H1 (cell line): ENCODE data around the gene ALAS1. TPM values are rescaled to one million over a fixed set of nuclear protein-coding genes. Genes with fewer than 3 reads are reported as not detected.

Experiments
- CTCF ChIA-PET: fragments of 300-600 bp; sonication (Branson Sonifier 250); formaldehyde crosslinking; loops from one replicate; lab custom pipeline; 2021; ENCODE audit not compliant: partially characterized antibody; lab: Charles Lee
- POLR2A ChIA-PET: fragments of 300-600 bp; sonication (Branson Sonifier 250); formaldehyde crosslinking; loops from one replicate; lab custom pipeline; 2021; ENCODE audit warnings: inconsistent platforms; ENCODE audit not compliant: partially characterized antibody; lab: Charles Lee
- DNase-seq, 2 experiments: peaks; one replicate each; pipeline versions ENCODE4 v3.0.0 to v3.0.0-alpha.2; 2010 to 2022; ENCODE audit warnings: low spot score in 2 of 2, low read depth in 1 of 2, mixed read lengths in 1 of 2
- FAIRE-seq: peaks from 2 replicates; lab custom pipeline; 2011; peaks lifted over from hg19 to GRCh38; lab: Jason Lieb, UNC
- H2AFZ ChIP-seq: 2 replicates; pipeline ENCODE4 v1.8.1; 2012; ENCODE audit warnings: low read length, inconsistent platforms
- H2AK5ac ChIP-seq: 2 replicates; pipeline ENCODE4 v1.6.1; 2013; ENCODE audit warnings: low read depth, low read length
- H2BK120ac ChIP-seq: replicated peaks from 2 replicates; pipeline ENCODE3; 2013; ENCODE audit warnings: low read depth, low read length, inconsistent platforms
- H2BK12ac ChIP-seq: 2 replicates; pipeline ENCODE4 v1.6.1; 2013; ENCODE audit warnings: low read depth, low read length
- H2BK15ac ChIP-seq: 2 replicates; pipeline ENCODE4 v1.6.1; 2013; ENCODE audit warnings: low read length
- H2BK20ac ChIP-seq: 2 replicates; pipeline ENCODE4 v1.6.1; 2013; ENCODE audit warnings: low read length
- H2BK5ac ChIP-seq: 2 replicates; pipeline ENCODE4 v1.6.1; 2013; ENCODE audit warnings: low read depth, low read length
- H3K14ac ChIP-seq: 2 replicates; pipeline ENCODE4 v1.6.1; 2013; ENCODE audit warnings: inconsistent platforms; ENCODE audit not compliant: insufficient read length
- H3K18ac ChIP-seq: 2 replicates; pipeline ENCODE4 v1.6.1; 2013; ENCODE audit warnings: low read length; ENCODE audit errors: extremely low read depth
- H3K23ac ChIP-seq: 2 replicates; pipeline ENCODE4 v1.6.1; 2013; ENCODE audit warnings: inconsistent platforms; ENCODE audit not compliant: insufficient read length
- H3K23me2 ChIP-seq: 2 replicates; pipeline ENCODE4 v1.6.1; 2013; ENCODE audit warnings: low read depth, low read length
- H3K27ac ChIP-seq: 2 replicates; pipeline ENCODE4 v1.6.1; 2011; ENCODE audit warnings: low read depth, low read length, inconsistent platforms
- H3K27me3 ChIP-seq, 4 experiments: replicated peaks in 1 of 4; 1 replicate in 1 of 4; 2 replicates in 3 of 4; pipeline versions ENCODE4 v1.6.1 to v1.8.1; 2011 to 2013; ENCODE audit warnings: low read length in 3 of 4, mild to moderate bottlenecking in 3 of 4, inconsistent platforms in 2 of 4, mixed read lengths in 2 of 4, moderate library complexity in 1 of 4; ENCODE audit not compliant: control insufficient read depth in 3 of 4, insufficient read depth in 3 of 4; ENCODE audit errors: extremely low read depth in 1 of 4
- H3K36me3 ChIP-seq, 4 experiments: 2 replicates each; pipeline versions ENCODE4 v1.6.1 to v1.8.1; 2011 to 2013; ENCODE audit warnings: mild to moderate bottlenecking in 4 of 4, low read length in 3 of 4, moderate library complexity in 2 of 4, control low read depth in 1 of 4, inconsistent platforms in 1 of 4; ENCODE audit not compliant: insufficient read depth in 4 of 4, control insufficient read depth in 2 of 4
- H3K4ac ChIP-seq: replicated peaks from 2 replicates; pipeline ENCODE3; 2013; ENCODE audit warnings: low read length, low read depth, mixed read lengths, inconsistent platforms; ENCODE audit not compliant: insufficient read length
- H3K4me1 ChIP-seq, 4 experiments: replicated peaks in 1 of 4; 1 replicate in 1 of 4; 2 replicates in 3 of 4; pipeline versions ENCODE4 v1.6.1 to v1.8.1; 2011 to 2013; ENCODE audit warnings: low read length in 3 of 4, inconsistent platforms in 2 of 4, mixed read lengths in 1 of 4; ENCODE audit not compliant: insufficient read depth in 4 of 4, control insufficient read depth in 3 of 4
- H3K4me2 ChIP-seq, 2 experiments: 2 replicates each; pipeline versions ENCODE4 v1.6.1 to v1.8.1; 2011 to 2013; ENCODE audit warnings: low read depth in 2 of 2, low read length in 2 of 2, control low read depth in 1 of 2, inconsistent platforms in 1 of 2, mild to moderate bottlenecking in 1 of 2; ENCODE audit not compliant: insufficient read depth in 1 of 2
- H3K4me3 ChIP-seq, 4 experiments: fragments of 200-600, 300-600 bp in 1 of 4; sonication (generic), shearing (Covaris generic), sonication (Bioruptor Twin) in 1 of 4; 2 replicates each; pipeline versions ENCODE4 v1.5.1 to v1.8.1; 2011 to 2016; ENCODE audit warnings: low read length in 4 of 4, low read depth in 3 of 4, control low read depth in 2 of 4, inconsistent platforms in 2 of 4, mild to moderate bottlenecking in 2 of 4, mixed read lengths in 1 of 4, moderate library complexity in 1 of 4; ENCODE audit not compliant: insufficient read depth in 2 of 4; ENCODE audit errors: extremely low read depth in 1 of 4
- H3K56ac ChIP-seq: replicated peaks from 2 replicates; pipeline ENCODE3; 2013; ENCODE audit warnings: low read depth, mild to moderate bottlenecking, mixed read lengths, low read length, inconsistent platforms; ENCODE audit not compliant: insufficient read length
- H3K79me1 ChIP-seq: 2 replicates; pipeline ENCODE4 v1.6.1; 2013; ENCODE audit warnings: low read depth, low read length, control low read depth
- H3K79me2 ChIP-seq, 2 experiments: 2 replicates each; pipeline versions ENCODE4 v1.6.1 to v1.8.1; 2012 to 2013; ENCODE audit warnings: low read length in 2 of 2, mild to moderate bottlenecking in 2 of 2, inconsistent platforms in 1 of 2; ENCODE audit not compliant: insufficient read depth in 2 of 2, control insufficient read depth in 1 of 2
- H3K9ac ChIP-seq, 4 experiments: replicated peaks in 1 of 4; 1 replicate in 1 of 4; 2 replicates in 3 of 4; pipeline versions ENCODE4 v1.6.1 to v1.8.1; 2011 to 2013; ENCODE audit warnings: low read depth in 3 of 4, low read length in 3 of 4, control low read depth in 2 of 4, mild to moderate bottlenecking in 2 of 4, moderate library complexity in 2 of 4, inconsistent platforms in 1 of 4; ENCODE audit errors: extremely low read depth in 1 of 4
- H3K9me3 ChIP-seq, 2 experiments: 2 replicates each; pipeline versions ENCODE4 v1.6.1 to v1.8.1; 2012 to 2013; ENCODE audit warnings: mild to moderate bottlenecking in 2 of 2, moderate library complexity in 2 of 2, control low read depth in 1 of 2, inconsistent platforms in 1 of 2, low read depth in 1 of 2, low read length in 1 of 2, mixed read lengths in 1 of 2; ENCODE audit not compliant: insufficient read depth in 2 of 2
- H4K20me1 ChIP-seq, 2 experiments: replicated peaks in 1 of 2; 2 replicates each; pipeline versions ENCODE3 to v1.8.1; 2011 to 2013; ENCODE audit warnings: inconsistent platforms in 2 of 2, low read length in 2 of 2, mild to moderate bottlenecking in 1 of 2; ENCODE audit not compliant: insufficient read depth in 2 of 2, control insufficient read depth in 1 of 2
- H4K5ac ChIP-seq: 2 replicates; pipeline ENCODE4 v1.6.1; 2013; ENCODE audit warnings: low read length, low read depth, mixed read lengths, inconsistent platforms; ENCODE audit not compliant: insufficient read length
- H4K8ac ChIP-seq: 2 replicates; pipeline ENCODE4 v1.8.0; 2013; ENCODE audit warnings: mild to moderate bottlenecking, moderate library complexity, low read length, inconsistent platforms; ENCODE audit not compliant: insufficient read depth; ENCODE audit errors: extremely low read depth
- H4K91ac ChIP-seq: replicated peaks from 2 replicates; pipeline ENCODE3; 2013; ENCODE audit warnings: low read length, mixed read lengths, inconsistent platforms; ENCODE audit not compliant: insufficient read length
- CTBP2 ChIP-seq: IDR thresholded peaks from 2 replicates; pipeline ENCODE4 v1.7.0; 2011; ENCODE audit warnings: borderline replicate concordance, mild to moderate bottlenecking, moderate library complexity, mixed read lengths, low read length; ENCODE audit not compliant: insufficient read depth, insufficient read length
- JUN ChIP-seq: IDR thresholded peaks from 2 replicates; pipeline ENCODE4 v1.6.1; 2011; ENCODE audit warnings: low read depth, mild to moderate bottlenecking, improper control_type of control experiment, low read length
- MAFK ChIP-seq: IDR thresholded peaks from 2 replicates; pipeline ENCODE4 v1.6.1; 2012; ENCODE audit warnings: low read depth, mild to moderate bottlenecking, improper control_type of control experiment, low read length
- RFX5 ChIP-seq: IDR thresholded peaks from 2 replicates; pipeline ENCODE4 v1.6.1; 2011; ENCODE audit warnings: low read depth, low read length, improper control_type of control experiment, borderline replicate concordance
- RXRA ChIP-seq: IDR thresholded peaks from 2 replicates; pipeline ENCODE4 v1.6.1; 2011; ENCODE audit warnings: low read depth, mild to moderate bottlenecking, low read length, moderate library complexity; ENCODE audit not compliant: insufficient read depth
- SAP30 ChIP-seq: fragments of 300-600 bp; sonication (generic); IDR thresholded peaks from 2 replicates; pipeline ENCODE4 v1.7.1; 2012; ENCODE audit warnings: low read length, moderate library complexity, mild to moderate bottlenecking, inconsistent platforms; ENCODE audit not compliant: insufficient read depth, insufficient replicate concordance
- SIX5 ChIP-seq: IDR thresholded peaks from 2 replicates; pipeline ENCODE4 v1.6.1; 2011; ENCODE audit warnings: mild to moderate bottlenecking, low read depth, low read length
- TEAD4 ChIP-seq: IDR thresholded peaks from 2 replicates; pipeline ENCODE4 v1.6.1; 2012; ENCODE audit warnings: low read depth, low read length, inconsistent platforms, mixed read lengths
- ZNF274 ChIP-seq: IDR thresholded peaks from 2 replicates; pipeline ENCODE4 v1.7.0; 2012; ENCODE audit warnings: low read length, borderline replicate concordance; ENCODE audit errors: extremely low read depth
- WGBS, 2 experiments: shearing (Covaris generic) in 1 of 2; methylation state at CpG; one replicate each; pipeline versions ENCODE4 v1.1.6 to v1.1.7; 2013 to 2015; ENCODE audit warnings: low lambda C conversion rate in 2 of 2, mixed read lengths in 2 of 2, inconsistent platforms in 1 of 2, low coverage in 1 of 2, missing lambda C conversion rate in 1 of 2; ENCODE audit not compliant: insufficient replicate concordance in 2 of 2, insufficient coverage in 1 of 2, insufficient read length in 1 of 2; ENCODE audit errors: extremely low coverage in 1 of 2, missing lambda C conversion rate in 1 of 2; 5-methylcytosine and 5-hydroxymethylcytosine counted together
- polyA plus RNA-seq, 7 experiments: library from polyadenylated mRNA; depleted of rRNA in 3 of 7; stranded (reverse) in 5 of 7; unstranded in 2 of 7; fragments of >200 nt in 5 of 7; fragments of 200-250 nt in 2 of 7; gene quantifications; 1 replicate in 5 of 7; 2 replicates in 1 of 7; 4 replicates in 1 of 7; pipeline versions ENCODE4 v1.2.1 to v1.2.3, GENCODE V29; 2011 to 2013; ENCODE audit warnings: missing spikeins in 2 of 7, mixed read lengths in 2 of 7
- total RNA-seq: library from RNA; stranded (reverse); fragmentation: NEBNext Ultra II Directional; extraction: Animal tissue kit (Norgen Biotek cat#: 25700); gene quantifications from 2 replicates; pipeline ENCODE4 v1.2.1, GENCODE V29; 2021
- TF ChIP-seq, protein P1 (sequence below): IDR thresholded peaks from 2 replicates; pipeline ENCODE4 v1.6.1; 2012; ENCODE audit warnings: inconsistent platforms
- TF ChIP-seq, protein P2 (sequence below): IDR thresholded peaks from 2 replicates; pipeline ENCODE4 v1.6.1; 2011; ENCODE audit warnings: low read length, improper control_type of control experiment

Gene ALAS1
- total and polyA plus RNA-seq, 2 of the 8 experiments (the other 6 are each of a cell fraction or from before 2014, with no cell fraction given) = 45.9 to 84.4 TPM

DNA sequence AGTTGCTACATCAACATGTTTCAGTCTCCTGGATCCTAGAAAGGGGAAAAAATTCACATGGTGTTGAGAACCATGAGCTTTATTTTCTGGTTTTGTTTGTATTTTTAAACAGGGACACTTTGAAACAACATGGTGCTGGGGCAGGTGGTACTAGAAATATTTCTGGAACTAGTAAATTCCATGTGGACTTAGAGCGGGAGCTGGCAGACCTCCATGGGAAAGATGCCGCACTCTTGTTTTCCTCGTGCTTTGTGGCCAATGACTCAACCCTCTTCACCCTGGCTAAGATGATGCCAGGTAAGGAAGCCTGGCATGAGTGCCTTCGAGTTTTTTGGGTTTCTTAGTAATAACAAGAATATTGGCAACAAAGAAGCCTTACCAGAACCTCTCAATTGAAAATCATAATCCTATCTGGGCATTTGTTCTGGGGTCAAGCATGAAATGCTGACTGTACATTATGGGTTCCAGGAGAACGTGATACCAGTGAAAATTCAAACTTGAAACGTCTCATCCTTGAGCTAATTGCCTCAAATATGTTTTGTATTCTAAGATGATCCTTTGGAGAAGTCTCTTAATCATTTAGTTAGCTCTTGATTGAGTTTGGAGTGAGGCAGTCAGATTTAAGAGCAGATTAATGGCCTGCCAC is 7.9 kb downstream of the ALAS1 start:
- Histone ChIP-seq H2BK20ac (no peak overlapping the region), H2BK5ac (no peak overlapping the region), H3K4me2 (no peak overlapping the region), H2BK15ac (no peak overlapping the region), H3K36me3 (peaks cover 47 to 94% (median 77%) of the 10 kb centered on the region in 4 experiments), H2AFZ (no peak overlapping the region), H4K20me1 (peaks cover 0 to 1% of the 10 kb centered on the region in 2 experiments), H2BK120ac (no peak overlapping the region), H3K9me3 (no peaks in the 10 kb centered on the region), H3K27ac (no peak overlapping the region), H3K14ac (no peak overlapping the region), H4K5ac (no peak overlapping the region), H2AK5ac (no peak overlapping the region), H3K23ac (no peak overlapping the region), H3K79me2 (no peaks in the 10 kb centered on the region), H3K9ac (no peak overlapping the region), H3K18ac (no peak overlapping the region), H3K79me1 (no peaks in the 10 kb centered on the region), H3K23me2 (no peaks in the 10 kb centered on the region), H3K4ac (no peak overlapping the region), H3K27me3 (no peaks in the 10 kb centered on the region), H4K91ac (no peak overlapping the region), H3K56ac (no peak overlapping the region), H3K4me3 (no peak overlapping the region), H3K4me1 (no peaks in the 10 kb centered on the region), H4K8ac (no peak overlapping the region), H2BK12ac (no peak overlapping the region)
- 94% methylated on average over 6 of the region's 6 CpGs; no CpG with 5 or more reads in 1 of the 2 experiments for WGBS, 2 experiments
- ChIA-PET CTCF (interaction anchor here (0.6 to 4.1 kb wide), 8 partner anchors 9 to 459 kb away, joined by 3 to 28 read pairs (median 4); partner anchors contain the start of gene ACY1), POLR2A (interaction anchor here (1.5 kb wide), 1 partner anchor 73 kb away, joined by 4 read pairs; the partner anchor contains the start of gene WDR82)
- FAIRE-seq = no peak
- no peak for DNase-seq
- TF ChIP-seq RXRA = no peak
- no peak for TF ChIP-seq JUN
- no peak for TF ChIP-seq SAP30
- no peak for TF ChIP-seq SIX5
- TF ChIP-seq, protein P1, sequence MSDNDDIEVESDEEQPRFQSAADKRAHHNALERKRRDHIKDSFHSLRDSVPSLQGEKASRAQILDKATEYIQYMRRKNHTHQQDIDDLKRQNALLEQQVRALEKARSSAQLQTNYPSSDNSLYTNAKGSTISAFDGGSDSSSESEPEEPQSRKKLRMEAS = no peak
- no peak for TF ChIP-seq MAFK
- TF ChIP-seq ZNF274 = no peak
- TF ChIP-seq CTBP2 = no peak
- TF ChIP-seq, protein P2, sequence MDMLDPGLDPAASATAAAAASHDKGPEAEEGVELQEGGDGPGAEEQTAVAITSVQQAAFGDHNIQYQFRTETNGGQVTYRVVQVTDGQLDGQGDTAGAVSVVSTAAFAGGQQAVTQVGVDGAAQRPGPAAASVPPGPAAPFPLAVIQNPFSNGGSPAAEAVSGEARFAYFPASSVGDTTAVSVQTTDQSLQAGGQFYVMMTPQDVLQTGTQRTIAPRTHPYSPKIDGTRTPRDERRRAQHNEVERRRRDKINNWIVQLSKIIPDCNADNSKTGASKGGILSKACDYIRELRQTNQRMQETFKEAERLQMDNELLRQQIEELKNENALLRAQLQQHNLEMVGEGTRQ = no peak
- no peak for TF ChIP-seq TEAD4
- TF ChIP-seq RFX5 = no peak
